Mammary epithelial cell (primary cell): Measurements from ENCODE around the gene TOMM70.

Source experiments
- CTCF ChIP-seq, 2 donors: IDR thresholded peaks in 1 of 2; conservative IDR thresholded peaks in 1 of 2; 2 replicates each; pipeline ENCODE4 v1.5.1; 2011 to 2012; ENCODE audit warnings: inconsistent platforms in 2 of 2, low read length in 2 of 2, mild to moderate bottlenecking in 2 of 2, control low read depth in 1 of 2, low read depth in 1 of 2; ENCODE audit not compliant: insufficient read depth in 1 of 2; ENCODE audit errors: extremely low read depth in 1 of 2
- EZH2 ChIP-seq: IDR thresholded peaks from 2 replicates; pipeline ENCODE4 v1.6.1; 2012; ENCODE audit warnings: low read length, inconsistent platforms, borderline replicate concordance

- no peak for TF ChIP-seq CTCF (conservative IDR thresholded peaks at IDR 0.05 in 1 of 2, IDR thresholded peaks at IDR 0.05 in 1 of 2; ENCODE audit: extremely low read depth in 1 of 2, insufficient read depth in 1 of 2, low read depth in 1 of 2, low read length in 2 of 2)
- no peak for TF ChIP-seq EZH2
These were observed 66.9 kb downstream of the TOMM70 start for GRCh38 chr3:100333970-100334487.
